Activated CD8-positive, alpha-beta T cell treated with anti-CD3 and anti-CD28 coated beads, Interleukin-2, amount 10 ng/mL, durations not matched to agents 7 days and 5 days (primary cell): ENCODE results near the gene TMEM178A. TPM values are rescaled to one million over a fixed set of nuclear protein-coding genes. Genes with fewer than 3 reads are reported as not detected.

ENCODE experiments used
- ATAC-seq: fragments of 150-1000 bp; cut with Tn5 transposase; one replicate; pipeline ENCODE4 v1.10.0; 2021; ENCODE audit warnings: moderate library complexity
- CTCF ChIA-PET: fragments of 350-600 bp; sonication (Branson Sonifier 250); formaldehyde crosslinking; loops from one replicate; lab custom pipeline; 2021; ENCODE audit warnings: antibody characterized with exemption; lab: Charles Lee
- POLR2A ChIA-PET: fragments of 350-600 bp; sonication (Branson Sonifier 250); formaldehyde crosslinking; loops from one replicate; lab custom pipeline; 2021; ENCODE audit warnings: antibody characterized with exemption; lab: Charles Lee
- DNase-seq: peaks from one replicate; pipeline ENCODE4 v3.0.0-alpha.2; 2020
- H3K27ac Mint-ChIP-seq: one replicate; pipeline ENCODE4 v1.8.0; 2021; ENCODE audit warnings: mild to moderate bottlenecking, mixed read lengths
- H3K27me3 Mint-ChIP-seq: one replicate; pipeline ENCODE4 v1.8.0; 2021; ENCODE audit warnings: low read depth, mixed read lengths
- H3K36me3 Mint-ChIP-seq: one replicate; pipeline ENCODE4 v1.8.0; 2021; ENCODE audit warnings: low read depth, mixed read lengths
- H3K4me1 Mint-ChIP-seq: one replicate; pipeline ENCODE4 v1.8.0; 2021; ENCODE audit warnings: low read depth, mixed read lengths
- H3K4me3 Mint-ChIP-seq: one replicate; pipeline ENCODE4 v1.8.0; 2021; ENCODE audit warnings: mild to moderate bottlenecking, mixed read lengths
- H3K9me3 Mint-ChIP-seq: one replicate; pipeline ENCODE4 v1.8.0; 2022; ENCODE audit warnings: mixed read lengths; ENCODE audit not compliant: insufficient read depth
- total RNA-seq, 2 experiments: library from RNA; stranded (reverse); gene quantifications; one replicate each; pipeline ENCODE4 v1.2.3, GENCODE V29; 2021

Gene TMEM178A
- total RNA-seq, 2 experiments from 2014 or later: not detected

DNA sequence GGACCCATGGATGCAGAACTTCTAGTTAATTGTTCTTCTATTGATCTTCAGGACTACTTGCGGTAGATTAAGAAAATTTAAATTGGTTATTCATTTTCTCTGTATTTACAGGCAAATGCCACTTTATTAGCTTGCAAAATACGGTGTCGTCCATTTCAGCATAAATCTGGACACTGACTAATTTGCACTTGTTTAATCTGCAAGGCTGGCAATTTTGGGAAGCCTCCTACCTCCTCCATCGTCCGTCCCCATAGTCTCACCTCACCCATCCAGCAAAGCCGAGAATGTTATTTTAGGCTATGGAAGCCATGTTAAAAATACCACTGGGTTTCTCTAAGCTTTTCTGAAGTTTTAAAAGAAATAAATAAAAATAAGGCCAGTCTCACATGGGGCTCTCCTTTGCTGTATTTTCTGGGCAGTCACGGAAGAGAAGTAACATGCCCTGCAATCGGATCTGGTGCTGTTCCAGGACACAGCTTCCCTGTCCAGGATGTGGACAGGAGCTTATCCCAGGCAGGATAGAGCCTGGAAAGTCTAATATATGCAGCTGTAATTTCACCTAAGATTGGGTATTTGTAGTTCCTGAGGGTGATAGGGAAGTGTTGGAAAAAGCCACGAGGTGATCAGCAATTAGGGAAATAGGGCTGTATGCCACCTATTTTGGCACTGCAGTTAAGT is 17.4 kb downstream of the TMEM178A start:
- ChIA-PET CTCF (no interaction called here), POLR2A (no interaction called here)
- no peaks in the 10 kb centered on the region for H3K36me3 Mint-ChIP-seq
- ATAC-seq: no peak
- H3K27me3 Mint-ChIP-seq: peaks cover 23% of the 10 kb centered on the region
- H3K4me3 Mint-ChIP-seq: no peak overlapping the region
- H3K4me1 Mint-ChIP-seq: no peaks in the 10 kb centered on the region
- H3K9me3 Mint-ChIP-seq: no peaks in the 10 kb centered on the region
- no peak overlapping the region for H3K27ac Mint-ChIP-seq
- no peak for DNase-seq

DNA sequence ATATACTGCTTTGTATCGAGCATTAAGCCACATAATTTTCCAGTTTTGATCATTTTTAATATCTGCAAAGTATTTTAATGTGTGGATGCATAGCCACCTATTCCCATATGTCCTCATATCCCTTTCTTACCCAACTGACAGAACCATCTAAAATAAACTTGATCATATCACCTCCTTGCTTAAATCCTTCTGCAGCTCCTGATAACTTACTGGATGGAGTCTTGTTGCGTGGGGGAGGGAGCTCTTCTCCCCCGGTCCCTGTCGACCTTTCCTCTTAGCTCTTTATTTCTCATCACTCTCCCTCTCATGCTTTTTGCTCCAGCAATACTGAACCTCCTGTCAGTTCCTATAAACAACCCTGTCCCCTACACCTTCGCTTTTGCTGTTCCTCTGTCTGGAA is 18.7 kb downstream of the TMEM178A start:
- no peaks in the 10 kb centered on the region for H3K36me3 Mint-ChIP-seq
- CTCF ChIA-PET: no interaction called here
- peaks cover 19% of the 10 kb centered on the region for H3K27me3 Mint-ChIP-seq
- H3K27ac Mint-ChIP-seq: no peak overlapping the region
- ATAC-seq (no peak), DNase-seq (no peak)
- no peak overlapping the region for H3K4me3 Mint-ChIP-seq
- no peaks in the 10 kb centered on the region for H3K9me3 Mint-ChIP-seq
- POLR2A ChIA-PET: no interaction called here
- no peaks in the 10 kb centered on the region for H3K4me1 Mint-ChIP-seq

DNA sequence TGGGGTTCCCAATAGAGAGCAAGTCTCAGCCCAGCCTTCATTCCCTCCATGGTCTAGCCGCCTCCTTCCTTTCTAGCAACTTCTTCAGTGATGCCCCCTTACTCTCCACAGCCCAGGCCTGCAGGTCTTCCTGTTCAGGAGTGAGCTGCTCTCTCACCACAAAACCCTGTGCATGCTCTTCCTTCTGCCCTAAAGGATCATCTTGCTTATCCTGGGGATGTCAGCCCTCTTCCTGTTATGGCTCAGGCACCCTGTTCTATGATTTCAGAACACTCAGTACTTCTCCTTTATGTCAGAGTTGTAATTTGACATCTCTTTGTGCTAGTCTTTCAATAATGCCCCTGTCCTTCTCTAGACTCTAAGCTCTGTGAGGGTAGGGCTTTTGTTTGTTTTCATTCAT is 19.4 kb downstream of the TMEM178A start:
- Mint-ChIP-seq H3K4me3 (no peak overlapping the region), H3K4me1 (no peaks in the 10 kb centered on the region), H3K9me3 (no peaks in the 10 kb centered on the region), H3K36me3 (no peaks in the 10 kb centered on the region), H3K27ac (no peak overlapping the region), H3K27me3 (peaks cover 14% of the 10 kb centered on the region)
- ATAC-seq (no peak), DNase-seq (no peak)
- ChIA-PET CTCF (interaction anchor here (1.3 kb wide), 1 partner anchor 54 kb away, joined by 3 read pairs; no protein-coding TSS in a partner anchor), POLR2A (no interaction called here)

DNA sequence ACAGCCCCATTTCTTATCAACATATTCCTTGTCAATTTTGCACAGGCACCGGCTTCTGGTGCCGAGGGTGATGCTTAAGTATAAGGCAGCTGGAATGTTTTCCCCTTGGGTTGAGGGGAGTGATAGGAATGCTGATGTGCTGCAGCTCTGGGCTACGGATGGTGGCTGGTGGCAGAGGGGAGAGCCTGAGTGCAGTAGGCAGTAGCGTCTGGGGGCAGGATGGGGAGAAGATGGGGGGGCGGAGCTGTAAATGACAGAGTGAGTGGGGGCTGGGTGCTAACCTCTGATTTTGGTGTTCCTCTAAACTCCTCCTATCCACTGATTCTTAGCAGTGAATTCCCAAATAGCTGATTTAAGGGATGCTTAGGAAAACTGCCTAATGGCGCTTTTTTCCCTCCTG is 20.7 kb downstream of the TMEM178A start:
- ATAC-seq (no peak), DNase-seq (no peak)
- no peaks in the 10 kb centered on the region for H3K4me1 Mint-ChIP-seq
- H3K9me3 Mint-ChIP-seq: no peaks in the 10 kb centered on the region
- peaks cover 12% of the 10 kb centered on the region for H3K27me3 Mint-ChIP-seq
- ChIA-PET CTCF (interaction anchor here (1.3 kb wide), 1 partner anchor 55 kb away, joined by 3 read pairs; no protein-coding TSS in a partner anchor), POLR2A (no interaction called here)
- no peak overlapping the region for H3K4me3 Mint-ChIP-seq
- no peaks in the 10 kb centered on the region for H3K36me3 Mint-ChIP-seq
- no peak overlapping the region for H3K27ac Mint-ChIP-seq

DNA sequence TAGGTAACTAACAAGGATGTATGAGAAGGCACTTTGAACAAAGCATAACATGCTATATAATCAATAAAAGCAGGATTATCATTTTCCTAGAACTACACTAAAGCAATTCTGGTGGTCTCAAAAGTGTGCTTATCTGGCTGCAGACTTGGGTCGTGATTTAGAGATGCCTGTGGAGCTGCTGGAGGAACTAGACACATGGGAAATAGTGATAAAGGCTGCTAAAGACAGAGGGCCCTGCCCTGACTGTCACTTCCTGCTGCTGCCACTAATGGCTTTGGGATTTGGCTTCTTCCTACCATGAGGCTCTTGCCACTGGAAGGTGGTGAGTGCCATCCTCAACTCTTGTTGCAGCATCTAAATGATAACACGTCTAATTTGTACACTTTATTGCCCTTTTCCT is 22.5 kb downstream of the TMEM178A start:
- H3K27ac Mint-ChIP-seq: no peak overlapping the region
- ATAC-seq: no peak
- DNase-seq: no peak
- H3K4me1 Mint-ChIP-seq: no peaks in the 10 kb centered on the region
- CTCF ChIA-PET: interaction anchor here (0.9 kb wide), 1 partner anchor 42 kb away, joined by 3 read pairs; no protein-coding TSS in a partner anchor
- POLR2A ChIA-PET: no interaction called here
- peaks cover 15% of the 10 kb centered on the region for H3K27me3 Mint-ChIP-seq
- H3K36me3 Mint-ChIP-seq: no peaks in the 10 kb centered on the region
- no peaks in the 10 kb centered on the region for H3K9me3 Mint-ChIP-seq
- no peak overlapping the region for H3K4me3 Mint-ChIP-seq

DNA sequence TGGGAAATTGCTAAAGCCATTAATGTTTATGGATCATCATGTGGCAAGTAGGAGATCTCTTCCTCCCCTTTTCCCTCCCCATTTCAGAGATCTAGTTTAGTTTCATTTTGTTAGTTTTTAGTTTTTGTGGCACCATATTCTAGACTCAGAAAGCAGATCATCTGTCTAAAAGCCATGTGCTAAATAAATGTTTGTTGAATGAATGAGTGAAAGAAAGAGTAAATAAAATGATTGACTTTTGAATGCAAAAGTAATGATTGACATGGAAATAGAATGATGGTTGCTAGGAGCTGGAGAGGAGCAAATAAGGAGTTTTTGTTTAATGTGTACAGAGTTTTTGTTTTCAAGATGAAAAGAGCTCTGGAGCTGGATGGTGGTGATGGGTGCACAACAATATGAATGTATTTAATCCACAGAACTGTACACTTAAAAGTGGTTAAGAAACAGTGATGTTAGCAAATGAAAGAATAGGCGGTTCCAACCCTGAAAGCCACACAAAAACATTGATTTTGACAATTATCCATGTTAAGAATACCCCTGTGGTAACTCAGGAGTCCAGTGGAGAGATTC is 23.6 kb downstream of the TMEM178A start:
- ChIA-PET POLR2A (no interaction called here), CTCF (no interaction called here)
- H3K4me3 Mint-ChIP-seq: no peak overlapping the region
- no peaks in the 10 kb centered on the region for H3K4me1 Mint-ChIP-seq
- peaks cover 20% of the 10 kb centered on the region for H3K27me3 Mint-ChIP-seq
- H3K9me3 Mint-ChIP-seq: no peaks in the 10 kb centered on the region
- DNase-seq (no peak), ATAC-seq (no peak)
- H3K27ac Mint-ChIP-seq: no peak overlapping the region
- H3K36me3 Mint-ChIP-seq: no peaks in the 10 kb centered on the region

DNA sequence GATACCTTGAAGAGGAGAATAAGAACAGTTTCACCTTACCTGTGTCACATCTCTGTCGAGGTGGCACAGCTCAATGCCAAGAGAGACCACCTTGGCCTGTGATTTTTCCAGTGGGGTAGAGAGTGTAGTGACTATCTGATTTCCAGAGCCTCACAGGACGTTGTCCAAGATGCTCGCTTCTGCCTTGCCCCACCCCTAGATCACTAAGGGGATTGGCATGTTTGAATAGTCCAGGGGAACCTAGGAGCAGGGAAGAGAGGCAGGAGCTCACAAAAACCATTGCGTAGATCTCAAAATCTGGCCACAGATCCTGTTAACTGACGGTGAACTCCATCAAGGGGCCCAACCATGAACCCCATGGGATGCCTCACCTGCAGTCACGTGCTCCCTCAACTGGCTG is 24.2 kb downstream of the TMEM178A start:
- H3K4me1 Mint-ChIP-seq: no peaks in the 10 kb centered on the region
- DNase-seq (no peak), ATAC-seq (no peak)
- ChIA-PET CTCF (no interaction called here), POLR2A (no interaction called here)
- H3K9me3 Mint-ChIP-seq: no peaks in the 10 kb centered on the region
- no peak overlapping the region for H3K4me3 Mint-ChIP-seq
- no peaks in the 10 kb centered on the region for H3K36me3 Mint-ChIP-seq
- H3K27me3 Mint-ChIP-seq: peaks cover 17% of the 10 kb centered on the region
- no peak overlapping the region for H3K27ac Mint-ChIP-seq

DNA sequence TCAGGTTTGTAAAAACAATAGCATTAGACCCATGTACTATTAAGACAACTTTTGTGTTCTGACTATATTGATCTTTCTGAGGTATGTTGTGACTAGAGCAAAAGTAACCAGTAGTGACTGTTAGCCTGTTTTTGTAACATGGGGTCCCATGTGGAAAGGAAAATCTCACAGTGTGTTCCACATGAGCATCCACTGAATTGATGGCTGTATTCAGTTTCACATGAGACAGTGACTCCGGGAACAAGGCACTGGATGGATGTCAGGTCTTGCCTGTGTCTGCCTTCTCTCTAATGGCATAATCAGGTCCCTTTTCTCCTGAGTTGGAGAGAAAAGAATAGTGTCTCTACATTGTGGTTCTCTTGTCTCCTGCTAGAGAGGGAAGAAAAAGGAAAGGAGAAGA is 27.5 kb downstream of the TMEM178A start:
- Mint-ChIP-seq H3K4me1 (no peaks in the 10 kb centered on the region), H3K36me3 (no peaks in the 10 kb centered on the region), H3K27me3 (peaks cover 24% of the 10 kb centered on the region), H3K4me3 (no peak overlapping the region), H3K9me3 (no peaks in the 10 kb centered on the region), H3K27ac (no peak overlapping the region)
- CTCF ChIA-PET: no interaction called here
- POLR2A ChIA-PET: no interaction called here
- no peak for ATAC-seq
- no peak for DNase-seq

DNA sequence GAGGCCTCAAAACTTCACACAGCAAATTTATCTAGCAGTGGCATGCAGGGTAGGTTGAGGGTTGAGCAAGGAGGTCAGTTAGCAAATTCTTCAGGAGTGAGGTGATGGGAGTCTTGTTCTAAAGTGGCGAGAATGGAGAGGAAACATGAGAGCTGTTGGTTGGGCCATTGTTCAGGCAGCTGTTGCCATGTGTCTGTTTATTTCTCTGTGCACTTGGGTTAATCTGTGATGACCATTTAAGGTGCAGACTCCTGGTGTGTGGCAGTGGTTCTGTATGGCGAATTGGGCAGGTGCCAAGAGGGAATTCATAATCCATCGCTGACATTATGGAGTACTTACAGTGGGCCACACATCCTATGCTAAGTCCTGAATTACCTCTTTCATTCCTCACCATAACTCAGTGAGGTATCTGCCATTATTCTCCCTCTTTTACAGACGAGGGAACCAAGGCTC is 30.4 kb downstream of the TMEM178A start:
- Mint-ChIP-seq H3K27ac (no peak overlapping the region), H3K4me1 (no peaks in the 10 kb centered on the region), H3K4me3 (no peak overlapping the region), H3K36me3 (no peaks in the 10 kb centered on the region), H3K9me3 (peaks cover 10% of the 10 kb centered on the region), H3K27me3 (peaks cover 22% of the 10 kb centered on the region)
- POLR2A ChIA-PET: no interaction called here
- CTCF ChIA-PET: no interaction called here
- DNase-seq (no peak), ATAC-seq (no peak)

DNA sequence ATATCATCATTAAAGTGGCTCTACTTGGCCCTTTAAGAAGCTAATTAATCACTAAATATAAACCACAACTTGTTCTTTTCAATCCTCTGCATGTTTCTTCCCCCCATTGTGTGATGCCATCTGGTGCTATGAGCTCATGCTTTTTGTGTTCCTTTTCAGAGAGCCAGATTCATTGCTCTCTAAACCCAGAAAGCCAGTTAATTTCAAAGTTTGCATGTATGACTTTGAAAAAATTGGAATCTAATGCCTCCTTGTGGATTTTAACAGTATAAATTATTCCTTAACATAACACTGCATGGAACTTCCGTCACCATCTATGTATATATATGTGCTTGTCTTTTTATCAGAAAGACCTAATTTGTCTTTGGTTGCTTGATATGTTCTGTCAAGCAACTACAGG is 31.1 kb downstream of the TMEM178A start:
- H3K36me3 Mint-ChIP-seq: peaks cover 2% of the 10 kb centered on the region
- ATAC-seq (no peak), DNase-seq (no peak)
- H3K4me1 Mint-ChIP-seq: no peaks in the 10 kb centered on the region
- ChIA-PET CTCF (interaction anchor here (1.1 kb wide), 1 partner anchor 317 kb away, joined by 3 read pairs; no protein-coding TSS in a partner anchor), POLR2A (no interaction called here)
- H3K27me3 Mint-ChIP-seq: peaks cover 25% of the 10 kb centered on the region
- no peak overlapping the region for H3K4me3 Mint-ChIP-seq
- no peak overlapping the region for H3K27ac Mint-ChIP-seq
- peaks cover 17% of the 10 kb centered on the region for H3K9me3 Mint-ChIP-seq

DNA sequence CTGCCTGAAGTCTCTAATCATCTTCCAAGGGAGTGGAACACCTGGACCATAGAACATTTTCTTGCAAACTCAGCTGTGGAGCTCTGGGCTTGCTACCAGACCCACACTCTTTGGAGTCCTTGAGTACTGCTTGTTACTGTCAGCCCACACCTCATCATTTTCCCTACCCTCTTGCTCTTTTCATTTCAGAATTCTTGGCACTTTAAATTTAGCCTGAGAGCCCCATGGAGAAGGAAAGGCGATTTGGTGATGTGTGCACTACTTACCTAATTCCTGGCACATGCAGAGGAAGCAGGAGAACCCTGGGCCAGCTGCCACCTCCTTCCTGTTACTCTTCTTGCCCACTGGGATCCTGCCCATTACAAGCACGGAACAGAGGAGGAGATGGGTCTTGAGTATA is 31.7 kb downstream of the TMEM178A start:
- Mint-ChIP-seq H3K4me1 (no peaks in the 10 kb centered on the region), H3K36me3 (peaks cover 2% of the 10 kb centered on the region), H3K9me3 (peaks cover 20% of the 10 kb centered on the region), H3K27ac (no peak overlapping the region), H3K4me3 (no peak overlapping the region), H3K27me3 (peaks cover 23% of the 10 kb centered on the region)
- ChIA-PET CTCF (interaction anchor here (1.1 kb wide), 1 partner anchor 318 kb away, joined by 3 read pairs; no protein-coding TSS in a partner anchor), POLR2A (no interaction called here)
- ATAC-seq (no peak), DNase-seq (no peak)

DNA sequence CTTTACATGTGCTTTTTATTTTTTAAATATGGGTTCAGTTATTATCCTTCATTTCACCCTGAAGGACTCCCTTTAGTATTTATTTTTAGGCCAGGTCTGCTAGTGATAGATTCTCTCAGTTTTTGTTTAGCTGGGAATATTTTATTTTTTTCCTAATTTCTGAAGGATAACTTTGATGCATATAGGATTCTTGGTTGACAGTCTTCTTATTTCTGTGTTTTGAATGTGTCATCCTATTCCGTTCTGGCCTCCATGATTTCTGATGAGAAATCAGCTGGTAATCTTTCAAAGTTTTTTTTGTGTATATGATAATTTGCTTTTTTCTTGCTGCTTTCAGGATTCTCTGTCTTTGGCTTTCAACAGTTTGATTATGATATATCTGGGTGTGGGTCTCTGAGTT is 35.4 kb downstream of the TMEM178A start:
- ChIA-PET CTCF (no interaction called here), POLR2A (no interaction called here)
- Mint-ChIP-seq H3K27ac (no peak overlapping the region), H3K27me3 (peaks cover 8% of the 10 kb centered on the region), H3K9me3 (peaks cover 20% of the 10 kb centered on the region), H3K4me1 (no peaks in the 10 kb centered on the region), H3K4me3 (no peak overlapping the region), H3K36me3 (peaks cover 2% of the 10 kb centered on the region)
- ATAC-seq (no peak), DNase-seq (no peak)
